LNCaP clone FGC (cell line): ENCODE results near the gene PPP2R5C.

Source experiments
- DNase-seq: peaks from one replicate; pipeline ENCODE4 v3.0.0-alpha.2; 2011; ENCODE audit warnings: low read depth
- H3K4me3 ChIP-seq: 2 replicates; pipeline ENCODE4 v1.5.1; 2011; ENCODE audit warnings: mild to moderate bottlenecking, low read depth, low read length, control low read depth
- TF ChIP-seq, protein P1 (sequence below): IDR thresholded peaks from 2 replicates; pipeline ENCODE4 v1.5.1; 2012; ENCODE audit warnings: mild to moderate bottlenecking; ENCODE audit not compliant: control insufficient read depth, insufficient read depth; ENCODE audit errors: extremely low read depth

PPP2R5C gene

DNA sequence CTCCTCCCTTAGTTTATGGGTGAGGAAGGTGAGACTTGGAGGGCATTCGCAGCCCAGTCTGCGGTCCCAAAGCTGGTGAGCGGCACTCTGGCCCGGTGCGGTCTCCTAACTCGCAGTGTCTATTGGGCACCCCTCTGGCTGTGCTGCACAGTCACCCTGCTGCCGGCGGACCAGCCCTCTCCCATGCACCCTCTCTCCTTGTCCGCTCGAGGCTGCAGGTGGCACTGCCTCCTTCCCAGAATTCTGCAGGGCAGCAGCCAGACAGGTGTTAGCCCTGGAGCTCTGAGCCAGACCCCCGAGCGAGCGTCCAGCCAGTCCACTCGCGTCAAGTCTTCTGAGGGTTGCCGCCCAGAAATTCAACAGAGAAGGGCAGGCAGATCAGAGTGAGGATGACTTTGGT is 146.1 kb downstream of the PPP2R5C start:
- TF ChIP-seq, protein P1, sequence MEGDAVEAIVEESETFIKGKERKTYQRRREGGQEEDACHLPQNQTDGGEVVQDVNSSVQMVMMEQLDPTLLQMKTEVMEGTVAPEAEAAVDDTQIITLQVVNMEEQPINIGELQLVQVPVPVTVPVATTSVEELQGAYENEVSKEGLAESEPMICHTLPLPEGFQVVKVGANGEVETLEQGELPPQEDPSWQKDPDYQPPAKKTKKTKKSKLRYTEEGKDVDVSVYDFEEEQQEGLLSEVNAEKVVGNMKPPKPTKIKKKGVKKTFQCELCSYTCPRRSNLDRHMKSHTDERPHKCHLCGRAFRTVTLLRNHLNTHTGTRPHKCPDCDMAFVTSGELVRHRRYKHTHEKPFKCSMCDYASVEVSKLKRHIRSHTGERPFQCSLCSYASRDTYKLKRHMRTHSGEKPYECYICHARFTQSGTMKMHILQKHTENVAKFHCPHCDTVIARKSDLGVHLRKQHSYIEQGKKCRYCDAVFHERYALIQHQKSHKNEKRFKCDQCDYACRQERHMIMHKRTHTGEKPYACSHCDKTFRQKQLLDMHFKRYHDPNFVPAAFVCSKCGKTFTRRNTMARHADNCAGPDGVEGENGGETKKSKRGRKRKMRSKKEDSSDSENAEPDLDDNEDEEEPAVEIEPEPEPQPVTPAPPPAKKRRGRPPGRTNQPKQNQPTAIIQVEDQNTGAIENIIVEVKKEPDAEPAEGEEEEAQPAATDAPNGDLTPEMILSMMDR: no peak
- H3K4me3 ChIP-seq: no peak overlapping the region
- no peak for DNase-seq

DNA sequence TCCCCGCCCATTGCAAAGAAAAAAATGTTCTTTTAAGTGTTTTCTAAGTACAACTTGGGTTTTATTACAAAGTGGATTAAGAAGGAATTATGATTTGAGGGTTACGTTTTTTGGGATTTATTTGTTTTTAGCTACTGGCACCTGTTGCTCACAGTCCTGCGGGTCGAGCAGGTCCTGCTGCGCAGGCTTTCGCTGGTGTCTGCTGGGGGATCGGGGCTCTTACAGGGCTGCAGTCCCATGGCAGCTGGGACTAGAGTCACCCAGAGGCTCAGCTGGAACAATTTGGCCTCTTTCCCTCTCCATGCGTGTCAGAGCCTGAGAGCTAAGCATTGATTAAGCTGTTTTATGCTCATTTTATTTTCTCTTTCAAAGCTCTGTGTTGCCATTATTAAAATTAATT is 147.3 kb downstream of the PPP2R5C start:
- DNase-seq: no peak
- no peak overlapping the region for H3K4me3 ChIP-seq
- TF ChIP-seq, protein P1: no peak

DNA sequence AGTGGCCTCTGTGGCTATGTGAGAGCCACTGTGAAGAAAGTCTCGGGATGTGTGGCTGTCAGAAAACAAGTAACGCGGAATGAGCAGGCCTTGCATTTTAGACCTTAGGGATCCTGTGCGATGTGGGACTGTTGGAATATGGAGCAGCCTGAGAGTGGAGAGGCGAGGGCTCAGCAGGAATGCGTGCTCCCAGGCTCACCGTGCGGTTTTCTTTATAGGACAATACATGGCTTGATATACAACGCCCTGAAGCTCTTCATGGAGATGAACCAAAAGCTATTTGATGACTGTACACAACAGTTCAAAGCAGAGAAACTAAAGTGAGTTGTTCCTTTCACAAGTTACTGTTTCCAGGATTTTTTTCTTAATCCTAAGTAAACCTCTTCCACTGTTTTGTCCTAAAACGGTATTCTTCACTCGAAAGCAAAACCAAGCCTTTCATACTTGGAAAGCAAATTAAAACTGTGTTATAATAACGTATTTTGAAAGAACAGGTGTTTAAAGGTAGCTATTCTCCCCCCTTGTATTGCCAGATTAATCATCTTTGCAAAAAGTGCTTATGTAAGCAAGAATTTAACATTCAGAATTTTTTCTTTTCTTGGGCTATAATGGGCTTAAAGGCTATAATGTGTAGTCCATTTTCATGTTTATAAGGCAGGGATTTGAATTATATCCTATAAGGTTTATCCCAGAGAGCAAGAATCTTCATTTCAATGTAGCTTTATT is 148.0 kb downstream of the PPP2R5C start:
- H3K4me3 ChIP-seq: no peak overlapping the region
- TF ChIP-seq, protein P1: no peak
- no peak for DNase-seq

DNA sequence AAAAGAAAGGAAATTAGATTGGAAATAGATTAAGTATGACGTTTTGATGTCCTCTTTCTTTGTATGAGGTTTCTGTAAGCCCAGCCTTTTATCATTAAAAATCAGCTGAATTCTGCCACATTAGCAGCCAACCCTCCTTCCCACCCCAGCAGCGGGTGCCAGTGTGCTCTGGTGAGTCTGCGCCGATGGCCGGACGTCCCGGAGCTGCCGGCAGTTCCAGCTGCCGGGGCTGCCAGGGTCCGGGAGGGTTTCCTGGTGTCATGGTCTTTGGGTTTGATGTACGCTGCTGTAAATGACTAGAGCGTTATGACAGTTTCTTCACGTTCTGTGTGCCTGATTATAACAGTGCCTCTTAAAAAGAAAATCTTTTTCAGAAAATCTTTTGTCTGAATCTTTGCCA is 151.3 kb downstream of the PPP2R5C start:
- TF ChIP-seq, protein P1: no peak
- no peak for DNase-seq
- H3K4me3 ChIP-seq: no peak overlapping the region

DNA sequence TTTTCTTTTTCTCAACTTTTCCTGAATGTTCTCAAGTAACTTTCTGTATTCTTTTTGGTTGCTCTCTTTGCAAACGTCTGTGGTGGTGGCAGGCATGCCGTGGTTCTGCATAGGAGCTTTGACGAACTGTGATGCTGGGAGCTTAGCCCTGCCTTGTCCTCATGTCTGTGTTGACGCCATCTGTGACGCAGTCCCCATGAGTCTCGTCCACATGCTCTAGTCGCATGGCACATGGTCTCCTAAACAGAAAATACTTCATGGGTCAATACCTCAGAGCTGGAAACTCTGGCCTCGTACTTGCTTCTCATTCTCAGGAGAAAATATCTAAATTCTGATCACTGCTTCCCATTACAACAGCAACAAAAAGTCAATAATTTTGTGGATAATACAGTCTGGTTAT is 152.6 kb downstream of the PPP2R5C start:
- TF ChIP-seq, protein P1: no peak
- no peak for DNase-seq
- no peak overlapping the region for H3K4me3 ChIP-seq

DNA sequence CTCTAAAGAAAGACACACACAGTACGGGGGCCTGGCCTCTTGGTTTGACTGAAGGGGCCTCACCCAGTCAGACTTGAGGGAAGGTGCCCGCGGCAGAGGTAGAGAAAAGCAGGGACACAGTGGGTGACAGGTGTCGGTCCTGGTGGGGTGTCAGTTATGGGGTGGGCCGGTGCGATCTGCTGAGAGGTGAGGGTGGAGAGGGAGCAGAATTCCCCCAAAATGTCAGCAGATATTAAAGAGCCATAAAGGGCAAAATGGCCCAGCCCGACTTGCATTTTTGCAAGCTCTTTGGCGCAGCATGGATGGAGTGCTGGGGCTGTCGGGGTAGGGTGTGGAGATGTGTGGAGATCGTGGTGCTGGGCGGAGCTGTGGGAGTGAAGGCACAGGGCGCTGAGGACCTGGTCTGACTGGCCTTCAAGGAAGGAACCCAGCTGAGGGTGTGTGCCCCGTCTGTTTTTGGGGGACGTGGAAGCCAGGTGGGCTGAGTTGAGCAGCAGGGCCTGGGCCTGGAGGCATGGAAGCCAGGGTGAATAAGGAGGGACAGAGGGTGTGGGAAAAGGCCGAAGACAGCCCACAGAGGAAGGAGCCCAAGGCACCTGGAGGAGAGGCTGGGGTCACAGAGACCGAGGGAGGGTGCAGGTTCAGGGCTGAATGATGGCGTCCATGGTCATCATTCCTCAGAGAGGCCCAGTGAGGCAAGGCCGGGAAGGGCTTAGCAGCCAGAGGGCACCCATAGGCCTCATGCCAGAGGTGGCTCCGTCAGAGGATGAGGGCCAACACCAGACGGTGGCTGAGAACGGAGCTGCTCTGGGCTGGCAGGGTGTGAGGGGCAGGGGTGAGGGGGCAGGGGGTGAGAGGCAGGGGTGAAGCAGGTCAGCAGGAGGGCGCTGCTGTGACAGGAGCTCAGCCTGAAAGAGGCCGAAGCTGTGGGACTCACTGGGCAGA is 154.6 kb downstream of the PPP2R5C start:
- TF ChIP-seq, protein P1: no peak
- DNase-seq: no peak
- H3K4me3 ChIP-seq: no peak overlapping the region
